ENCODE results near the gene TLE3. TPM values are rescaled to one million over a fixed set of nuclear protein-coding genes. Genes with fewer than 3 reads are reported as not detected.

The TLE3 gene
- total and polyA plus RNA-seq, 2 of the 13 experiments (the other 11 are each of a cell fraction or from before 2014, with no cell fraction given): 11.9 to 13.8 TPM

- in situ Hi-C loops (cut with HindIII; ENCODE audit: extremely low pct_ligation_motif_present, low pct_unique_long_range_greater_than_20kb): no loop called here
- BruUV-seq (replicated peaks): no TSS peak
- Histone ChIP-seq H3K9me3 (ENCODE audit: low read length) (no peaks in the 10 kb centered on the region), H3K9ac (ENCODE audit: insufficient read depth, low read depth, low read length) (no peak overlapping the region), H3K36me3 (replicated peaks in 1 of 2; ENCODE audit: control insufficient read depth in 1 of 2, insufficient read depth in 2 of 2, low read length in 2 of 2) (peaks cover 33 to 63% of the 10 kb centered on the region in 2 experiments; a peak in 4 of 5 replicates), H3K27me3 (ENCODE audit: control insufficient read depth in 1 of 2, insufficient read depth in 2 of 2, low read length in 2 of 2) (no peaks in the 10 kb centered on the region), H4K20me1 (ENCODE audit: insufficient read depth, low read length) (no peaks in the 10 kb centered on the region; the same call in 1 of the 2 replicates), H3K4me1 (ENCODE audit: insufficient read depth, low read length) (no peaks in the 10 kb centered on the region), H2AFZ (ENCODE audit: low read length) (no peak overlapping the region), H3K4me3 (replicated peaks in 1 of 3; ENCODE audit: insufficient read depth in 1 of 3, low read depth in 2 of 3, low read length in 3 of 3) (no peak overlapping the region), H3K4me2 (ENCODE audit: low read depth, low read length) (no peak overlapping the region), H3K27ac (ENCODE audit: extremely low read length, insufficient read depth, low read length) (no peak overlapping the region), H3K79me2 (ENCODE audit: insufficient read depth, low read length) (no peaks in the 10 kb centered on the region)
- CTCF ChIA-PET (ENCODE audit: low intra/inter-chr PET ratio, low total read pairs): no interaction called here
- POLR2A ChIA-PET: no interaction called here
- DNase-seq (ENCODE audit: low spot score) (no peak), FAIRE-seq (no peak), ATAC-seq (no peak)
- 100% methylated on average over 2 of the region's 9 CpGs for WGBS (ENCODE audit: low lambda C conversion rate)
- intact Hi-C loops (cut with micrococcal nuclease; ENCODE audit: unreplicated experiment): no loop called here
- TF ChIP-seq FLYWCH1 (CRISPR knock-in tag; IDR thresholded peaks at IDR 0.05) (no peak), EEA1 (CRISPR knock-in tag; IDR thresholded peaks at IDR 0.05; ENCODE audit: borderline replicate concordance) (no peak), POLR2AphosphoS5 (IDR thresholded peaks at IDR 0.05; ENCODE audit: low read depth, low read length) (no peak)
Observed at GRCh38 chr15:70051948-70052633, 45.6 kb downstream of the TLE3 start.

GRCh38 chr15:70050970-70051369 lies 46.7 kb downstream of the TLE3 start:
- H3K9ac ChIP-seq (ENCODE audit: insufficient read depth, low read depth, low read length): no peak overlapping the region
- ChIA-PET CTCF (ENCODE audit: low intra/inter-chr PET ratio, low total read pairs) (no interaction called here), POLR2A (no interaction called here)
- no TSS peak for BruUV-seq (replicated peaks)
- ATAC-seq: no peak
- H3K4me2 ChIP-seq (ENCODE audit: low read depth, low read length): no peak overlapping the region
- H3K4me1 ChIP-seq (ENCODE audit: insufficient read depth, low read length): no peaks in the 10 kb centered on the region
- in situ Hi-C loops (cut with HindIII; ENCODE audit: extremely low pct_ligation_motif_present, low pct_unique_long_range_greater_than_20kb): no loop called here
- WGBS (ENCODE audit: low lambda C conversion rate): 97% methylated on average over 5 of the region's 7 CpGs
- no peaks in the 10 kb centered on the region; the same call in 1 of the 2 replicates for H4K20me1 ChIP-seq (ENCODE audit: insufficient read depth, low read length)
- H3K27me3 ChIP-seq (ENCODE audit: control insufficient read depth in 1 of 2, insufficient read depth in 2 of 2, low read length in 2 of 2): no peaks in the 10 kb centered on the region
- H2AFZ ChIP-seq (ENCODE audit: low read length): no peak overlapping the region
- H3K27ac ChIP-seq (ENCODE audit: extremely low read length, insufficient read depth, low read length): no peak overlapping the region
- intact Hi-C loops (cut with micrococcal nuclease; ENCODE audit: unreplicated experiment): no loop called here
- H3K9me3 ChIP-seq (ENCODE audit: low read length): no peaks in the 10 kb centered on the region
- no peaks in the 10 kb centered on the region for H3K79me2 ChIP-seq (ENCODE audit: insufficient read depth, low read length)
- peaks cover 29 to 59% of the 10 kb centered on the region in 2 experiments; a peak in 4 of 5 replicates for H3K36me3 ChIP-seq (replicated peaks in 1 of 2; ENCODE audit: control insufficient read depth in 1 of 2, insufficient read depth in 2 of 2, low read length in 2 of 2)
- no peak for FAIRE-seq
- DNase-seq (ENCODE audit: low spot score): no peak
- no peak overlapping the region for H3K4me3 ChIP-seq (replicated peaks in 1 of 3; ENCODE audit: insufficient read depth in 1 of 3, low read depth in 2 of 3, low read length in 3 of 3)
- TF ChIP-seq HOXA5 (CRISPR knock-in tag; IDR thresholded peaks at IDR 0.05): no peak
- TF ChIP-seq ZNF318 (CRISPR knock-in tag; IDR thresholded peaks at IDR 0.05): no peak
- no peak for TF ChIP-seq ZNF121 (CRISPR knock-in tag; IDR thresholded peaks at IDR 0.05)
- TF ChIP-seq ZBTB44 (CRISPR knock-in tag; IDR thresholded peaks at IDR 0.05): no peak
